Measurements from ENCODE around the gene ABCC3. TPM values are rescaled to one million over a fixed set of nuclear protein-coding genes. Genes with fewer than 3 reads are reported as not detected.

ABCC3 gene
- total and polyA plus RNA-seq, 9 of the 15 experiments (the other 6 are each of a cell fraction or from before 2014, with no cell fraction given): 0.03 to 1.6 (median 0.42) TPM; not detected in 5

- TF ChIP-seq ZNF311 (CRISPR knock-in tag; IDR thresholded peaks at IDR 0.05) (no peak), HMG20B (CRISPR knock-in tag; IDR thresholded peaks at IDR 0.05) (no peak), ZNF655 (CRISPR knock-in tag; IDR thresholded peaks at IDR 0.05) (no peak), USF1 (CRISPR knock-in tag; IDR thresholded peaks at IDR 0.05) (no peak), ZFPM2 (CRISPR knock-in tag; IDR thresholded peaks at IDR 0.05) (no peak), FOXK1 (CRISPR knock-in tag; IDR thresholded peaks at IDR 0.05; ENCODE audit: borderline replicate concordance) (no peak), KAT8 (IDR thresholded peaks at IDR 0.05; ENCODE audit: low read depth) (no peak), ZKSCAN1 (IDR thresholded peaks at IDR 0.05; ENCODE audit: low read depth, low read length) (no peak), TCF7 (IDR thresholded peaks at IDR 0.05; ENCODE audit: borderline replicate concordance) (no peak), SAFB (IDR thresholded peaks at IDR 0.05; ENCODE audit: borderline replicate concordance, low read depth, low read length) (no peak), SMARCA5 (IDR thresholded peaks at IDR 0.05) (peak; percentile 71; the same call in 1 of the 2 replicates), CSDE1 (IDR thresholded peaks at IDR 0.05) (no peak), EP400 (IDR thresholded peaks at IDR 0.05) (peak; percentile 32; the same call in 1 of the 2 replicates), NELFE (IDR thresholded peaks at IDR 0.05; ENCODE audit: insufficient read depth, insufficient read length) (no peak), CREB3L1 (IDR thresholded peaks at IDR 0.05; ENCODE audit: borderline replicate concordance, low read depth) (no peak), FOSL1 (tag; conservative IDR thresholded peaks at IDR 0.05) (peak; percentile 82), TEAD4 (IDR thresholded peaks at IDR 0.05; ENCODE audit: low read length) (peak; percentile 43), TEAD4 (CRISPR knock-in tag; IDR thresholded peaks at IDR 0.05; ENCODE audit: borderline replicate concordance) (no peak), MEIS2 (IDR thresholded peaks at IDR 0.05; ENCODE audit: partially characterized antibody) (peak; percentile 61), POLR3A (IDR thresholded peaks at IDR 0.05; ENCODE audit: borderline replicate concordance, extremely low read depth, insufficient read depth, insufficient read length) (no peak), ZBTB5 (IDR thresholded peaks at IDR 0.05) (no peak), FOXP1 (CRISPR knock-in tag; IDR thresholded peaks at IDR 0.05) (no peak), ZNF280B (CRISPR knock-in tag; IDR thresholded peaks at IDR 0.05) (no peak)
These were observed 27.2 kb downstream of the ABCC3 start (continued) for GRCh38 chr17:50661795-50662391.
